ENCODE data around the gene CDH9.

Gene CDH9, protein sequence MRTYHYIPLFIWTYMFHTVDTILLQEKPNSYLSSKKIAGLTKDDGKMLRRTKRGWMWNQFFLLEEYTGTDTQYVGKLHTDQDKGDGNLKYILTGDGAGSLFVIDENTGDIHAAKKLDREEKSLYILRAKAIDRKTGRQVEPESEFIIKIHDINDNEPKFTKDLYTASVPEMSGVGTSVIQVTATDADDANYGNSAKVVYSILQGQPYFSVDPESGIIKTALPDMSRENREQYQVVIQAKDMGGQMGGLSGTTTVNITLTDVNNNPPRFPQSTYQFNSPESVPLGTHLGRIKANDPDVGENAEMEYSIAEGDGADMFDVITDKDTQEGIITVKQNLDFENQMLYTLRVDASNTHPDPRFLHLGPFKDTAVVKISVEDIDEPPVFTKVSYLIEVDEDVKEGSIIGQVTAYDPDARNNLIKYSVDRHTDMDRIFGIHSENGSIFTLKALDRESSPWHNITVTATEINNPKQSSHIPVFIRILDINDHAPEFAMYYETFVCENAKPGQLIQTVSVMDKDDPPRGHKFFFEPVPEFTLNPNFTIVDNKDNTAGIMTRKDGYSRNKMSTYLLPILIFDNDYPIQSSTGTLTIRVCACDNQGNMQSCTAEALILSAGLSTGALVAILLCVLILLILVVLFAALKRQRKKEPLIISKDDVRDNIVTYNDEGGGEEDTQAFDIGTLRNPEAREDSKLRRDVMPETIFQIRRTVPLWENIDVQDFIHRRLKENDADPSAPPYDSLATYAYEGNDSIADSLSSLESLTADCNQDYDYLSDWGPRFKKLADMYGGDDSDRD

DNA sequence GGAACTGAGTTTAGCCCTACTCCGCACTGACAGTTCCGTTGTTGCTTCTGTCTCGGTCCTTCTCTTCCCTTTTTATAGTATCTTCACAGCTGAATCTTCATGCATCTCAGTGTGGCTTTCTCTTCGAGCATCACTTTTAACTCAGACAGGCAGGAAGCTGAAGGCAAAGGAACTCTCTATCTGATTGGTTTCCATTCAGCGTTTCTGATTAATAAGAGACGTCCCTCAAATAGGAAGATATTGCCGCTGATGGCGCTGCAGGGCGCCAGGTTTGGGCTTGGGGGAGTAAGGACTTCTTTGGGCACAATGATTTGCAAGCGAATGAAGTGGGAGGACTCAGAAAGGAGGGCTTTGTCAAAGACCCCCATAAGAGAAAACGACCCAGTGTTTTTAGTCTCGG lies at the start of gene CDH9:
Gene CDH9, minus strand, starts transcription at position 111 of the 400 bp plus-strand sequence. CDS start 50,253 bp downstream, outside the sequence.
- no peak for DNase-seq

DNA sequence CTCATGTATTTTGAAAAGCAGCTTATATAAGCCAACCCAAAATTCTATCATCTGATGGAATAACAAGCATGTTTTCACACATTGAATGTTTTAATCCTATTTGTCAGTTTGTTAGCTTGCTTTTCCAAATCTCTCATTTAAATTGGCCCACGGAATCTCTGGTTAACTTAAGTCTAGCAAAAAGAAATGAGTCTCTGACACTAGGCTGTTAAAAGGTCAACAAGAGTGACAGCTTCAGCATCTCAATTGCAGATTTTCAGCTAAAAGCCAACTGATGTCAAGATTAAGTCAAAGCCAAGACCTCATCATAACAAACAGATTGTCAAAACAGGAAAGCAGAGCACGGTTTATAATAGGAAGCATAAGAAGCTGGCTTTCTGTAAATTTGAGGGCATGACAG lies 49.4 kb upstream of the CDH9 start:
- no peak for DNase-seq

DNA sequence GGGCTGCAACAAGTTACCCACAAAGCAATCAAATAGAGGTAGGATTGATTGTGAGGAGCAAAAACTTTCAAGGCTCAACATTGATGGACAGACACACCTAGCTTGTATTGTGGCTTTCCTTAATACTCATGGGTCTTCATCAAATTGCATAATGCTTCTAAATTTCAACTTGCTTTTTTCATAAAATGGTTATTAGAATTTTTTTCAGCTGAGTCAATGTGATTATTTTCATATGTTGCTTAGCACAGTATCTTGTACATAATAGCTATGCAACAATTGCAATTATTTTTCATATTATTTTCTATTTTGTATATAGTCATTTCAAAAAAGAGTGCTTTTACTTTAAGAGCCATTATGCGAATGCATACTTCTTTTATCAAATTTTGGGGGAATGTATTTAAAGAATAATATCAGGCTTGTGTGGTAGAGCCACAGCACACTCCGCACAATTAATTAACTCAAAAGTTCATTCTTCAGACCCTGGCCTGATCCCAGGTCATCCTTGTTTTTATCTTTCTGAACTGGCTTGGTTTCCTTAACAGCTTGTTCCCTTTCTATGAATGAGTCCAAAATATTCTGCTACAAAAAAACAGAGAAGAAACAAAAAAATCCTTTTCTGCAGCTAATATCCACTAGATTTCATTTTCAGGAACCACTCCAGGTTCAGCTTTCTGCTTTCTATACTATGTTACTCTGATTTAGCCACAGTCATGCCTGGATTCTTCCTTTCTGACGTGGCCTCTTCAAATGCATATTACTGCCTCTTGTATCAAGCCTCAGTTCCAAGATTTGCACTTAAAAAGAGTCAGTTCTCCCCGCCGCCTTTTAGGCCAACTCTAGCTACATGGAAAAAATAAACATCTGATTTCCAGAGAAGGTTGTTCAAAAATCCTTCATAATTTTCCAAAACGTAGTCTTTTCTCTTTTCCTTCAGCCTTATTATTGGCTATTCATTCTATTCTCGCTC lies 45.3 kb upstream of the CDH9 start:
- no peak for DNase-seq

DNA sequence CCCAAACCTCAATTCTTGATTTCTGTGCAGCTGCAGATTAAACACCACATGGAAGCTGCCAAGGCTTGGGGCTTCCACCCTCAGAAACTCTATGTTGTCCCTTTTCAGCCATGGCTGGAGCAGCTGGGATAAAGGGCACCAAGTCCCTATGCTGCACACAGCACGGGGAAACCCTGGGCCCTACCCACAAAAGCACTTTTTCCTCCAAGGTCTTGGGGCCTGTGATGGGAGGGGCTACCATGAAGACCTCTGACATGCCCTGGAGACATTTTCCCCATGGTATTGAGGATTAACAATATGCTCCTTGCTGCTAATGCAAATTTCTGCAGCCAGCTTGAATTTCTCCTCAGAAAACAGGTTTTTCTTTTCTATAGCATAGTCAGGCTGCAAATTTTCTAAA lies 41.8 kb upstream of the CDH9 start:
- DNase-seq: no peak

DNA sequence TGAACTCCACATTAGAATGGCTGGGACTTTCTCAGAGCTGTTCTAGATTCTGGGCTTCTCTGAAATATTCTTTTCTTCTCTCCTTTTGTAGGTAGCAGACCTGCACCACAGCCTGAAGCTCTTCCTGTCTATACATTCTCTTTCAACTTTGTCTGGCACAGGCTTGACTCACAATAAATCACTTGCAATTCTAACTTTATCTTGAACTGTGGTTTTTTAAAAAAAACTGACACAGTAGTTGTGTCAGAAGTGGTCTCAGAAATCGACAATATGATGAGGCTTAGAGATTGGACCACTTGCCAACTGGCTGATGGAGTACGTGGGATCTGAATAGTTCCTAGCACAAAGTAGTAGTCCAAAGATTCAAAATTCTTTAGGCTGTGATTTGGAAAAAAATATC lies 24.1 kb upstream of the CDH9 start:
- no peak for DNase-seq

DNA sequence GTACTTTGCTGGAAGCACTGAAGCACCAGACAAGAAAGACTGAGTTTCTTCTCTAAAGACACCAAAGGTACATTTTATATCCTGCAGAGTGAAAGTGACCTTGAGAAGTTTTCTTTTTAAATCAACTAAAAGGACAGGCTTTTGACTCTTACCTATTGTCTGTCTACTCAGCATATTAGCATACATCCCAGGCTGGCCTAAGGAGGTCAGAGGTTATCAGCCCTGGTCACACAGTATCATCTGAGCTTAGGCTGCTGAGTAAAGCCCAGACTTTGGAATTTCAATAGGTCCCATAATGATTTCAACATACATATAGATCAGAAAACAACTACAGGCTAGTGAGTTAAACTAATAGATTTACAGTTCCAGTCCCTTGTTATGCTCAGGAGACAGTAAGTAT lies 10.1 kb upstream of the CDH9 start:
- DNase-seq: no peak

DNA sequence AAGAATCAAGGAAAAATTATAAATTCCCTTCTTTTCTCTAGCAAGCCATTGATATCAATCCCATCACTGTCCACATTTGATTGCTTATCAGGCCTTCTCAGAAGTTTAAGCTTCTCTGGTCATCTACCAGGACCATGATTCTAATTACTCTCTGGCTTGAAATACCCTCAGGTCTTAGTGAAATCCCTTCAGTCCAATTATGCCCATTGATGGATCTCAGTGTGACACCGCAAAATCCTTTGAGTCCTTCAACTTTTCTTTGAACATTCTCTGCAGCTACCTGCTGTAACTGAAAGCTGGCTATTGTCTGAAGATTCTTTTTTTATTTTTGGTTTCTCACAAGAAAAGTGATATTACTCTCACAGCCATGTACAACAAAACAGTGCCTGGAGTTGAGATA lies 3.0 kb upstream of the CDH9 start:
- no peak for DNase-seq

DNA sequence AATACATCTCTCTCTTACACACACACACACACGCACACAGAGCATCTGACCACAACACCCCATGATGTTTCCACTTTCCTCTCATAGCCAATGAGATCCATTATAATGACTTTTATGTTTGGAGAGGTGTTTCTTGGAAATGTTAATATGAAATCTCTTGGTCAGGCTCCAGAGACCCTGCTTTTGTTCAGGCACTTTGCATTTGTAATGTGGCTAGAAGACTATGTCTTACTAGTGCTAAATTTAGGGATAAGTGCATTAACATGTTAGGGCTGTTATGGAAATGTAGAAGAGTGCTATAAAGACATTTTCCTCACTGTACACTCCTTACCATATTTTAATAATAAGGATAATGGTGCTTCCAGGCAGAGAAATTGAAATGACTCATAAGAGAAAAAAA lies 3.8 kb downstream of the CDH9 start:
- DNase-seq: no peak

DNA sequence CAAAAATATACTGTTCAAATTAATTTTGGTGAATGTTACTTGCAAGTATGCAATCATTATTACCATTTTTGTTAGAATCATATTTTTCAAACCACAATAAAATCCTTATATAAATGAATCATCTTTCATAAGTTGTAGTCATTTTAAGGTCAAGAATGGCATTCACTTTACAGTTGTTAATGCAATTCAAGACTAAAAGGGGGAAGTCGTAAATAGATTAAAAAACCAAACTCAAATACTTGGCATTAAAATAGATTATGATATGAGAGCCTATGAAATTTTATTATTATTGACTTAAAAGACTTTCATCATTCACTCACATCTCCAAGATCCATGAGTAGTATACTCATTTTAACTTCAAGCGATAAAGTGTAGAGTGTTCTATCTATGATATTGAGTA lies 11.6 kb downstream of the CDH9 start:
- DNase-seq: no peak

DNA sequence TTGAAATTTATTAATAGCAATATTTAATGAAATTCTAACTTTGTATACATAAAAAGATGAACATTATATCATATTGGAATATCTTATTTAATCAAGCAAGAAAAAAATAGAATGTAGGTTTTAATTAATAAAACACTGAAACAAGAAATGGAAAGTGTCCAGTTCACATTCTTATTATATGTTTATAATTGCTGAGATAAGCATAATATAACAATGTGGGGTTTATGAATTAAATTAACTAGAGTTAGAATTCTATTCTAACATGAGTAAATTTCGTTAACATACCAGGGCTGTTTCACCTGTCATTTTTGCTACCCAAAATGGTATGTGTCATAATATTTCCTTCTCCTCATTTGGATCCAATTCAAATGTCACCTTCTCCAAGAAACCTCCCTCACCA lies 12.3 kb downstream of the CDH9 start:
- no peak for DNase-seq

DNA sequence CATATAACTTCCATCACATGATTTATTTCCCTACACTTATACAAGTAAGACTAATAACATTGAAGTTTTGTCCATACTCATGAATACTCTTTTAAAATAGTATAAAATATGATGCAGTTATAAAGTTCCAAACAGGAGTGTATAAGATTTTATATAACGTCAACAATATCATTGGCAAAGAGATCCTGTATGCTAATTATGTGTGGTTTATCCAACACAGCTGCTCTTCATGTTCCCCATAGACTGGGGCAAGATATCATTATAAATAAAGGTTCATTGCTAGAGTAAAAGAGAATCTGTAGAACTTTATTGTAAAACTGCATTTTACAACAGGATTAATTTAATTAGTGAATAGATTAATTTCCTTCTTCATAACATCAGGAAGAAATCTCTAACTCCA lies 16.9 kb downstream of the CDH9 start:
- DNase-seq: no peak

DNA sequence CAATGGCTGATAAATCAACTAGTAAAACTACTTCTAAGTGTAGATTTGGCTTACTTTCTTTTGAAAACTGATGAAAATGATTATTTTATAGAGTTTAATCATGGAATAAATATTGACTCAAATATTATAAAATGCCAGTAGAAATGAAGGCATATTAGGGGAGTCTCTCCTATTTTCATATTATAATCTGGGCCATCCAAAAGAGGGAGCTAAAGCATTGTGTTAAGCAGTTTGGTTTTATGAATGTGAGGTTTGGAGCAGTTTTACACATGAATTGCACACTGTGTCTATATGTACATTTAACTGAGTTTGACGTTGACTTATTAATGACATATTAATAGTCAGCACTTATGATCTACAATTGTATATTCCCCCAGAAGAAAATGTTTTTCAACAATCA lies 17.4 kb downstream of the CDH9 start:
- no peak for DNase-seq

DNA sequence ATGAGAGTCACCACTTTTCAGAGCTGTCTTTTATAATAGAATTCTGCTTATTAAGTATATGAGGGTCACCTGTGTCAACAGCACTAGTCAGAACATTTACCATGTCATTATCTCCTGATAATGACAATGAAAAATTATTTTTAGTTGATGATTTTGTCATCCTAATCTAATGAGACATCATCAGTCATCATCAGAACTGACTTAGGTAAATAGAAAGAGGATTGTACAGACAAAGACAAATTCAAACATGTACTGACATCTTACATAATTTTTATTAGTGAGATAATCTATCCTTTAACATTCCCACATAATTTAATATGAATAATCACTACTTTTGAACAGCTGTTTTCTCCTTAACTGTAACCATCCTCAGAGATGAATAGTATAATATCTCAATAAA lies 22.6 kb downstream of the CDH9 start:
- DNase-seq: no peak

DNA sequence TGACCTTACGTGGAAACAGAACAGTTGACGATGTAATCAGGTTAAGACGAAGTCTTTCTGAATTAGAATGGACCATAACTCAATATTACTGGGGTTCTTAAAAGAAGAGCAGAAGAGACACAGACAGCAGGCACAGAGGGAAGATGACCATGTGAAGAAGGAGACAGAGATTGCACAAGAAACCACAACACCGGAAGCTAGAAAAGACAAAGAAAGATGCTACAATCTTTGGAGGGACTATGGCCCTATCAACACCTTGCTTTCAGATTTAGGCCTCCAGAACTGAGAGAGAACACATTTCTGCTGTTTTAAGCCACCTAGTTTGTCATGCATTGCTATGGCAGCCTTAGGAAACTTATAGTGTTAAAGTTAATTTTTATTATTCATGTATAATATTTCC lies 27.1 kb downstream of the CDH9 start:
- DNase-seq: no peak

DNA sequence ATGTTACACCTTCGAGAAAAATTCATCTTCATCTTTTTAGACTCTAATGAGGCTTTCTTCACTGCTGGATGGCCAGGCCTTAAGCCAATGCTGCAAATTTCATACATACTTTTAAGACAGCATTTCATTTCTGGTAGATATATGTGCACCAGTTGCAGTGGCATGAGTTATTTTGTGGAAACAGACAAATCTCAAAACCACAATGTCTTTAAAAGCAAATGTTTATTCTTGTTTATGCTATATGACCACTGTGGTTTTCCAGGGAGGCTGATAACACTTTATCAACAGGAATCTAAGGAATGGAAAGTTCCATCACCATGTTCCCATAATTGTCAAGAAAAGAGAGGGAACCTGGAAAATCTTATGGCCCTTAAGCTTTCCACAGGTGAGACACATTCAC lies 27.7 kb downstream of the CDH9 start:
- DNase-seq: no peak

DNA sequence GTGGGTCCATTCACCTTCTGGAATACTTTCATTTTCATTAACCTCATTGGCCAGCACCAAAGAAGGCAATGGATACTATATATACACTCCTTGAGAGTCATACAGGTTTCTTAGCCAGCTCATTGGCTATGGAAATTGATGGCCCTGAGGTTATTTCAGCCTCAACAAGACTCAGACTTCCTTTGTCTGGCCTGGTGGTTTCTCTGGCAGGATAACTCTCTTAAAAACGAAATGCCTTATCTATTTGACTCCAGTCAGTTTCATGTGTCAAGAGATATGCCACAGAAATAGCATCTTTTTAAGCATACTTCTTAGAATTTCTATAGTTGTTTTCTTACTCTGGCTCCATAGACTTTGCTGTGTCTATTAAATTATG lies 28.9 kb downstream of the CDH9 start:
- DNase-seq: no peak

DNA sequence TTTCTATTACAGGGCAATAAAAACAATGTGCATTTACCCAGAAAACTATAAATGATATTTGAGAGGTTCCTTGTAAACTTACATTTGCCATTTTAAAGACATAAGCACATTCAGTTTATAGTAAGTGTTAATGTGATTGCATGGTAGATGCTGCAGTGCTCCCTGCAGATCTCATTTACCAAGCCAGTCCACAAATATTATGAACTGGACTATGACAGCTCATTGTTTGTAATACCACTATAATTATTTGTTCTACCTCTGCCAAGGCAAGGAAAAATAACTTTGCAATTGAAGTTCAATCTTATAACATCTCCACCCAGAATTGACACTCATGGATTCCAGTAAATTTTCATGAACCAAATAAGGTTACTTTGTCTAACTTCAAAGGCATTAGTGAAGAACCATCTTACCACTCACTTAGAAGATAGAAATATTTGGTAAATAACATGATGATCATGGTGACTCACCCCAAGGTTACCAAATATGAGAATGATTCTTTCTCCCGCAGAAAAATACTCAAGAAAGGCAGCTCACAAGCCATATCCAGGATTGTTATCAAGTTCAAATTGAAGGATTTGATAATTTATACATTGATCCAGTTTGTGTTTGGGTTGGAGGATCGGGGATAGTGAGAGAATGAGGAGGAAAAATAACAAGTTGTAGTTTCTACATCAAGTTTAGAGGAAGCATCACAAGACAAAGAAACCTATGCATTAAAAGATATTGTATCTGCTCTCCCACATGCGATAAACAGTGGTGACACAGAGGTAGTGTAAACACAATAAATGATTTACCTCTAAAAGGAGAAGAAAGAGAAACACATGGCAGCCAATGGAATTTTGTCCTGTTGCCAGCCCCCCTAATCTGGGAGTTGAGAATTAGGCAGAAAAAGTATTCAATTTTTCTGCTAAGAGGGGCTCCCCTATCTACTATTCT lies 29.5 kb downstream of the CDH9 start:
- no peak for DNase-seq

DNA sequence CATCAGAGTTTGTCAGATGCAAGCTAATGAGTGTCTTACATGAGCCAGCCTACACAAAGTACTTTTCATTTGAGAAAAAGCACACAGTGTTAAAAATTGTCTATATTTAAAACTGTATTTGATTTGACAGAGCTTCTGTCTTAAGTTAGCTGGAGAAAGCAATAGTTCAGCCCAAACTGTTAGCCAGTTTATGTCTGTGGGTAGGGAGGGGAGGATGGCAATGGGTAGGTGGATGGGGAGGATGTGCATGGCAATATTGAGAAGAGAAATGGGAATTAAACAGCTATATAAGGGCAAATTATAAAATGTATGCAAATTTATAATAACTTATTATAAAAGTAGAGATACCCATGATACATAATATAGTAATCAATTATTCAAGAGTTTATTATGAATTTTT lies 31.3 kb downstream of the CDH9 start:
- no peak for DNase-seq

DNA sequence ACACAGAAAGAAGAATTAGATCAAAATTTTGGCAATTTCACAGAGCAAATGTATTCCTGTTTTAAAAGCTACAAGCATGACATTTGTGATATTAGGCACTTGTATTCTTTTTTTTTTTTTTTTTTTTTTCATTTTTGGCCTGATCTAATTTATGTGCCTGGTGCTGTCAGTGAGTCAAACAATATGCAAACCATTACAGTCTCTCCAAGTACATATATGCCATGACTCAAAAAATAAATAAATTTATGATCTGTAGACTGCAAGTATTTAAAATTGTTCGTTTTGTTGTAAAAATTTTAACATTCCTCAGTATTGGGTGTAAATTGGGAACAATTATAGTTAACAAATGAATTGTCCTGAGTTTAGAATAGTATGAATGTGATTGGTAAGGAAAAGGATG lies 51.4 kb downstream of the CDH9 start:
- no peak for DNase-seq

DNA sequence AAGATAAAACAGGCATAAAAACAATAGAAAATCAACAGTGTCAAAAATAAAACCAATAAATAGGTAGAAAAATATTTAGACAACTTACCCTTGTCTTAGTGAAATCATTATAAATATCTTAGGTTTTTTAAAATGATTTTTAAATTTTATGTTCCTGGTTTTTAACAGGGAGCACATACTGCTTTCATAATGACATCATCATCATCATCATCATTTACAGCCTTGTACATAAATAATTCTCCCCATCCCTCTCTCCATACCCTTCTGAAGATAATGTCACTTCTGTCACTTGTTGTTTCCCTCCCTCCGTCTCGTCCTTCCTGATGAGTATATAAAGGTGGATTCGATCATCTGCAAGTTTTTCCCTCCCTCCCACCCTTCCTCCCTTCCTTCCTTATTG lies 56.6 kb downstream of the CDH9 start:
- DNase-seq: no peak

DNA sequence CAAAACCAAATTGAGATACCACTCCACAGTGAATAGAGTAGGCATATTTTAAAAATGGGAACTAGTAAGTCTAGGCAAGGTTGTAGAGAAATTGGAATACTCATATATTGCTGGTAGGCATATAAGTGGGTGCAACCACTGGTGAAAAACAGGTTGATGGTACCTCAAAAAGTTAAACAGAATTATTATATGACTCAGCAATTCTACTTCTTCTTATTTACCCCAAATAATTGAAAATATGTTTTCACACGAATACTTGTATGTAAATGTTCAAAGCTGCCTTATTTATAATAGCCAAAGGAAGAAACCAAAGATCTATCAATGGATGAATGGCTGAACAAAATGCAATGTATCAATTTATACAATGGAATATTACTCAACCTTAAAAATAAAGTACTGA lies 79.1 kb downstream of the CDH9 start:
- no peak for DNase-seq

DNA sequence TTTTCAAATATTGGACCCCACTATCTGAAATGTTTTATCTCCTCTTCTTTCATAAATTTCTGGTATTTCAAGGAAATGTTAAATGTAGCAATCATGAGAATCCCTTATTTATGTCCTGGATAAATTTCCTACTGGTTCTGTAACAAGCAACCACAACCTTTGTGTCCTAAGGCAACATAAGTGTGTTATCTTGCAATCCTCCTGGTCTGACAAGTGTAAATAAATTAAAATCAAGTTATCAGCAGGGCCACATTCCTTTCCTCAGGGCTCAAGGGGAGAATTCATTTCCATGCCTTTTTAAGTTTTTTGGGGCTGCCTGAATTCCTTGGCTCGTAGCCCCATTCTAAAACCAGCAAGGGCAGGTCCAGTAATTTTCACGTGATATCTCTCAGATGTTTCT lies 83.2 kb downstream of the CDH9 start:
- DNase-seq: no peak
